Activated CD4-positive, alpha-beta memory T cell treated with anti-CD3 and anti-CD28 coated beads, Interleukin-2, amount 10 ng/mL, durations not matched to agents 7 days and 5 days (primary cell): ENCODE data around the gene SEMA6A. TPM values are rescaled to one million over a fixed set of nuclear protein-coding genes. Genes with fewer than 3 reads are reported as not detected.

ENCODE experiments used
- CTCF ChIA-PET: fragments of 350-600 bp; sonication (Branson Sonifier 250); formaldehyde crosslinking; loops from one replicate; lab custom pipeline; 2021; ENCODE audit warnings: antibody characterized with exemption, inconsistent platforms; lab: Charles Lee
- POLR2A ChIA-PET: fragments of 350-600 bp; sonication (Branson Sonifier 250); formaldehyde crosslinking; loops from one replicate; lab custom pipeline; 2021; ENCODE audit warnings: antibody characterized with exemption; lab: Charles Lee
- DNase-seq: peaks from one replicate; pipeline ENCODE4 v3.0.0-alpha.2; 2020
- H3K27ac Mint-ChIP-seq: one replicate; pipeline ENCODE4 v1.8.0; 2021; ENCODE audit warnings: mild to moderate bottlenecking, mixed read lengths
- H3K27me3 Mint-ChIP-seq: one replicate; pipeline ENCODE4 v1.8.0; 2021; ENCODE audit warnings: mixed read lengths
- H3K36me3 Mint-ChIP-seq: one replicate; pipeline ENCODE4 v1.8.0; 2021; ENCODE audit warnings: low read depth, mixed read lengths
- H3K4me1 Mint-ChIP-seq: one replicate; pipeline ENCODE4 v1.8.0; 2021; ENCODE audit warnings: mixed read lengths
- H3K4me3 Mint-ChIP-seq: one replicate; pipeline ENCODE4 v1.8.0; 2021; ENCODE audit warnings: mild to moderate bottlenecking, mixed read lengths
- H3K9me3 Mint-ChIP-seq: one replicate; pipeline ENCODE4 v1.8.0; 2021; ENCODE audit warnings: mixed read lengths
- total RNA-seq, 2 experiments: library from RNA; stranded (reverse); gene quantifications; one replicate each; pipeline ENCODE4 v1.2.3, GENCODE V29; 2021

SEMA6A gene
- total RNA-seq, 2 experiments from 2014 or later, result 0.13 TPM; not detected in 1

GRCh38 chr5:116415182-116415581, 159.4 kb downstream of the SEMA6A start:
- no peak for DNase-seq
- Mint-ChIP-seq H3K4me1 (no peaks in the 10 kb centered on the region), H3K27me3 (no peaks in the 10 kb centered on the region), H3K9me3 (peaks cover 2% of the 10 kb centered on the region), H3K27ac (no peak overlapping the region), H3K4me3 (no peak overlapping the region), H3K36me3 (no peaks in the 10 kb centered on the region)
- ChIA-PET CTCF (no interaction called here), POLR2A (no interaction called here)

GRCh38 chr5:116411101-116411571, 163.5 kb downstream of the SEMA6A start:
- Mint-ChIP-seq H3K4me1 (no peaks in the 10 kb centered on the region), H3K4me3 (no peak overlapping the region), H3K27ac (no peak overlapping the region), H3K36me3 (no peaks in the 10 kb centered on the region), H3K27me3 (no peaks in the 10 kb centered on the region), H3K9me3 (no peaks in the 10 kb centered on the region)
- no peak for DNase-seq
- ChIA-PET CTCF (no interaction called here), POLR2A (no interaction called here)

DNA sequence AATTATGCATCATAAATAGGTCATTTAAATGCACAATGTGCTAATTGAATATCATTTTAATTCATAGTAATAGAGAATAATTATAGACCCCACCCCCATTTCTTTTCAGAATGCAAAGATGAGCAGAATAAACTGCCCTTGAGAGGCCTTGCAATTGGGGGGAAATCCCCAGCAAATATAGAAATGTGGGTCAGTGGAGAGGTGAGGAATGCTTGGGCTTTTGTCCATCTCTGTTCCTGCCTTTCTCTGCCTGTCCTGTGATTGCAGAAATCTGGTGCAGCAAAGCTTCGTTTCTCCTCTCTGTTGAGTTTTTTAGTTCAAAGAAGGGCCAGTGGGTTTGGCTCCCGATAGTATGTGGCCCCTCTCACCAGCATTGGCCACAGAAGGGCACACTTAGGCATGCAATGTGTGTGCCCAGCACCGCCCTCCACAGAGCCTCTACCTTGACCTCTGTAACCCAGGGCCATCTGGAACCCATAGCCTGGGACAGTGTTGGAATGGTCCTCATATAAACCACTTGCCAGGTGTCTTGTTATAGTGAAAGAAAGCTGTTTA, 164.2 kb downstream of the SEMA6A start:
- Mint-ChIP-seq H3K4me3 (no peak overlapping the region), H3K9me3 (no peaks in the 10 kb centered on the region), H3K36me3 (no peaks in the 10 kb centered on the region), H3K4me1 (no peaks in the 10 kb centered on the region), H3K27ac (no peak overlapping the region), H3K27me3 (no peaks in the 10 kb centered on the region)
- no peak for DNase-seq
- ChIA-PET POLR2A (no interaction called here), CTCF (no interaction called here)

GRCh38 chr5:116409591-116410296, 164.9 kb downstream of the SEMA6A start:
- Mint-ChIP-seq H3K27me3 (no peaks in the 10 kb centered on the region), H3K9me3 (no peaks in the 10 kb centered on the region), H3K36me3 (no peaks in the 10 kb centered on the region), H3K27ac (no peak overlapping the region), H3K4me1 (no peaks in the 10 kb centered on the region), H3K4me3 (no peak overlapping the region)
- ChIA-PET POLR2A (no interaction called here), CTCF (no interaction called here)
- DNase-seq, result no peak

GRCh38 chr5:116406306-116407041, 168.1 kb downstream of the SEMA6A start:
- ChIA-PET CTCF (no interaction called here), POLR2A (no interaction called here)
- H3K36me3 Mint-ChIP-seq, result no peaks in the 10 kb centered on the region
- no peak overlapping the region for H3K27ac Mint-ChIP-seq
- no peaks in the 10 kb centered on the region for H3K9me3 Mint-ChIP-seq
- H3K4me3 Mint-ChIP-seq, result no peak overlapping the region
- H3K4me1 Mint-ChIP-seq, result no peaks in the 10 kb centered on the region
- DNase-seq, result no peak
- no peaks in the 10 kb centered on the region for H3K27me3 Mint-ChIP-seq

DNA sequence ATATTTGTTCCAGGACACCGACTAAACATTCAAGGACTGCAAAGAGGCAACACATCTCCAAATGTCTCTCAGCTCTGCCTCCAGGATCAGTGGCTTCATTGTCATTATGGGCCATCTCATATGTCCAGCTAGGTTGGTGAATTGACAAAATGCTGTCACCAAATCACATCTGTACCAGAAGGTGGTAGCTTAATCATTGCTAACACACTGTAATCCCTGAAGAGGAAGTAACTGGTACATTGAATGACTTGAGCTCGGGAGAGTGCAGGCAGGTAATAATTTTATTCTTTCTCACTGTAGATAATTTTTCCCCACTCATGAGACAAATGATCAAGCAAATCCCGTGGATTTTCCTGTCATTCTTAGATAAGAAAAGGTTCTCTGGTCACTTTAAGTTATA, 169.8 kb downstream of the SEMA6A start:
- DNase-seq, result no peak
- Mint-ChIP-seq H3K9me3 (no peaks in the 10 kb centered on the region), H3K36me3 (no peaks in the 10 kb centered on the region), H3K4me3 (no peak overlapping the region), H3K27me3 (no peaks in the 10 kb centered on the region), H3K27ac (no peak overlapping the region), H3K4me1 (no peaks in the 10 kb centered on the region)
- ChIA-PET POLR2A (no interaction called here), CTCF (no interaction called here)

DNA sequence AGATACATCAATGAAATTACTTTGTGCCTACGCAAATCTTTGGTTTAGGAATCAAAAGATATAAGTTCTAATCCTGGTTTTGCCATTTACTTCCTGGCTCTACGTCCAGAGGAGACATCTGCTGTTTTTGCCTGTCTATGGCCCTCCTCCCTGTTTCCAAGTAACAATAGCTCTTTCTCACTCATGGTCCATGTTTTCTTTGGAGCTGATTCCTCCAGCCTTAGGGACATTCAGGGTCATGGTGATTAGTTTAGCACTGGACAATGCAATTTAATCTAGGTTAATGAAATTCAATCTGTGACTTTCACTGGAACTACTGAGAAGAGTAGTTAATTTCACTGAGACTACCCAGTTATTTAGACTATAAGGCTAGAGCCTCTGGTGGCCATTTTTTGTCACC, 170.6 kb downstream of the SEMA6A start:
- ChIA-PET POLR2A (no interaction called here), CTCF (no interaction called here)
- no peak overlapping the region for H3K27ac Mint-ChIP-seq
- no peaks in the 10 kb centered on the region for H3K36me3 Mint-ChIP-seq
- DNase-seq, result no peak
- no peak overlapping the region for H3K4me3 Mint-ChIP-seq
- H3K9me3 Mint-ChIP-seq, result no peaks in the 10 kb centered on the region
- no peaks in the 10 kb centered on the region for H3K27me3 Mint-ChIP-seq
- H3K4me1 Mint-ChIP-seq, result no peaks in the 10 kb centered on the region

GRCh38 chr5:116402235-116402634, 172.4 kb downstream of the SEMA6A start:
- Mint-ChIP-seq H3K4me3 (no peak overlapping the region), H3K9me3 (no peaks in the 10 kb centered on the region), H3K36me3 (no peaks in the 10 kb centered on the region), H3K27ac (no peak overlapping the region), H3K4me1 (no peaks in the 10 kb centered on the region), H3K27me3 (no peaks in the 10 kb centered on the region)
- ChIA-PET CTCF (no interaction called here), POLR2A (no interaction called here)
- no peak for DNase-seq

DNA sequence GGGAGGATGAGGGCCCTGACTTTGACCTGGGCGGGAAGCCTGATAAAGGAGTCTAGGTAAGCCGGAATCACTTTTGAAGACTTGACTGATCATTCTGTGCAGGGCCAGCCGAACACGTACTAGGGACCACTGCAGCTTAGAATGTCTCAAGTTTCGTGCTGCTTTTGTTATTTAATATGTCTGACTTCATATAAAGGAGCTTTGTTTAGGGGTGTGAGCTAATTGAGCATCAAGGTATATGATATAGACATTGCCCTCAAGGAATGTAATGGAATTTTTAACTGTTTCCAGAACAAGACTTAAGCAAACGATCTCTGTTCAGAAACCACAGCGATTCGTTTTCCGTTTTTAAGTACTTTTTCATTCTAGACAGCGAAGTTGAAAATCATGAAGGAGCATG, 173.0 kb downstream of the SEMA6A start:
- POLR2A ChIA-PET, result no interaction called here
- H3K27ac Mint-ChIP-seq, result no peak overlapping the region
- DNase-seq, result no peak
- H3K9me3 Mint-ChIP-seq, result no peaks in the 10 kb centered on the region
- no peak overlapping the region for H3K4me3 Mint-ChIP-seq
- no peaks in the 10 kb centered on the region for H3K36me3 Mint-ChIP-seq
- H3K4me1 Mint-ChIP-seq, result no peaks in the 10 kb centered on the region
- no peaks in the 10 kb centered on the region for H3K27me3 Mint-ChIP-seq
- CTCF ChIA-PET, result no interaction called here

DNA sequence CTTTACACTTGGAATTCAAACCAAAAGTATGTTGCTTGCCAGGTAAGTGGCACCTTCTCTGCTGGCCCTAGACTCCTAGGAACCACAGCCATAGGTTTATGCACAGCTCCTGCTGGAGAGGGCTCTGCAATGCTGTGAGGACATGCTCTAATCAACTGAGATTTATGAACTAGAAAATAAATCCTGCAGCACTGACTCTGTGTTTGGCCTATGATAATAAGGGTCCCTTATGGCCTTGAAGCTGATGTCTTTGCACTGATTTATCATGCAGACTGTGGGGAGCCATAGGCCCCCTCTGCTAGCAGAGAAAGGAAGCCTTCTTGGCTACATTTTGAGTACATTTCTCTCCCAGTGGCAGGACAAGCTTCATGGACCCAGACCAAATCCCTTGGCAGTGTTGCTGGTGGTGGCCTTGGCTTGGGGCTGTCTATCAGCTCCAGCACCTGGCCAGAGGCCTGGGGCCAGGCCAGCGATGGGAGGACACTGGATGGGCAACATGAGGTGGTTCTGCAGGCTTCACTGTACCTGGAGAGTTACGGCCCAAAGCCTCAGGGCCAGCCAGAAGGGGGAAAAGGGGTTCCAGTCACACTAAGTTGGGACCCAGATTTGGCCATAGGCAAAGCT, 178.0 kb downstream of the SEMA6A start:
- DNase-seq, result no peak
- no peaks in the 10 kb centered on the region for H3K4me1 Mint-ChIP-seq
- POLR2A ChIA-PET, result no interaction called here
- H3K27me3 Mint-ChIP-seq, result no peaks in the 10 kb centered on the region
- no peak overlapping the region for H3K4me3 Mint-ChIP-seq
- no peaks in the 10 kb centered on the region for H3K9me3 Mint-ChIP-seq
- H3K27ac Mint-ChIP-seq, result no peak overlapping the region
- CTCF ChIA-PET, result no interaction called here
- H3K36me3 Mint-ChIP-seq, result no peaks in the 10 kb centered on the region

DNA sequence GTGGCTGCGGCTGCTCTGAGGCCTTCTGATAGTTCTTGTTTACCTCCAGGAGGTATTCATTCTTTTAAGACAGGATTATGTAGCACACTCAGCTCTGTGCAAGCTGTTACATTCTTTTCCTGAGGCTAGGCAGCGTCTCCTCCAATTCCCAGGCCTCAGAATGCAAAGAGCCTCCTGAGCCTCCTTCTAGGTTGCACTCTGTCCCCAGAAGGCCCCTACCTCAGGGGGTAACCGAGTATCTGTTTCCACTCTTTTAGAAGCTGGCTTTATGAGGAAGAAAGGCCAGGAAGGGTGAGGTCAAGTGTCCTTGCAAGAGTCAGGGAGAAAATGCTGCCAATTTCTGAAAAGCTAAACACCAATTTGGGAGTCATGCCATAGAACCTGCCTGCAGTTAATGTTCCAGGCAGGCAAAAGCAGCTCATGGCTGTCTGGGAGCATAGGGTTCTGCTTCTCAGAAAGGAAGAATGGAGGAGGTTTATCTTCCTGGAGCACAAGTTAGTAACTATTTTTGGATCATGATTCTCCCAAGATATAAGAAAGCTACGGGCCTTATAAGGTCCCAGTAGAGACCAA, 178.9 kb downstream of the SEMA6A start:
- no peak for DNase-seq
- H3K27me3 Mint-ChIP-seq, result no peaks in the 10 kb centered on the region
- no peak overlapping the region for H3K27ac Mint-ChIP-seq
- H3K4me1 Mint-ChIP-seq, result no peaks in the 10 kb centered on the region
- H3K9me3 Mint-ChIP-seq, result no peaks in the 10 kb centered on the region
- no peaks in the 10 kb centered on the region for H3K36me3 Mint-ChIP-seq
- POLR2A ChIA-PET, result no interaction called here
- CTCF ChIA-PET, result no interaction called here
- H3K4me3 Mint-ChIP-seq, result no peak overlapping the region

GRCh38 chr5:116395226-116395625, 179.4 kb downstream of the SEMA6A start:
- Mint-ChIP-seq H3K9me3 (no peaks in the 10 kb centered on the region), H3K36me3 (no peaks in the 10 kb centered on the region), H3K27me3 (no peaks in the 10 kb centered on the region), H3K4me1 (no peaks in the 10 kb centered on the region), H3K4me3 (no peak overlapping the region), H3K27ac (no peak overlapping the region)
- ChIA-PET POLR2A (no interaction called here), CTCF (no interaction called here)
- no peak for DNase-seq

DNA sequence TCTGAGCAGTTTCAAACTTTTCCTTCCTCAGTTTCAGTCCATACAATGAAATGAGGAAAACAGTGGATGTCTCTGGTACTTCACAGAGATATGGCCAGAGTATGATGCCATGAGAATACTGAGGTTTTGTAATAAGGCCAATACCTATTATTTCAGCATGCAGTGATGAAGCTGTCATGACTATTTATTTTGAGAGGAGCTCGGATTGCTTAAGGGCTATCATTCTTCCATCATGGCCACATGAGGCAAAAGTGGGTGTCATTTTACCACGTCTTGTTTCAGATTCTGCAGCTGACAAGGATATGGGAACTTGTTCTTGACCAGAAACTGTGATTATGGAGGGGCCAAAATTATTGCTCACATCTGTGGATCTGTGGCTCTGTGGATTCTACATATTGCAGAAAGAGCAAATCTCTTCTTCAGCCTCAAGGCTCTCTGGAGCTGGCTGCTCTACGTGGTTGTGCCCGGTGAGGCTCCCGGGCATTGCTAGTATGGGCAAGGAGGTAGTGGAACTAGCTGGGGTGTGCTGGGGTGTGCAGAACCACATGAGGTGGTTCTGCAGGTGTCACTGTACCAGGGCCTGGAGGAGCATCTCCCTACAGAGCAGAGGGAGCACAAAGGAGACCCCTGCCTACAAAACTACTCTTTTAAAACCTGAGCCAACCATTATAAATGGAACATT, 180.3 kb downstream of the SEMA6A start:
- H3K4me1 Mint-ChIP-seq, result no peaks in the 10 kb centered on the region
- H3K36me3 Mint-ChIP-seq, result no peaks in the 10 kb centered on the region
- CTCF ChIA-PET, result no interaction called here
- H3K27me3 Mint-ChIP-seq, result no peaks in the 10 kb centered on the region
- no peak for DNase-seq
- POLR2A ChIA-PET, result no interaction called here
- H3K9me3 Mint-ChIP-seq, result no peaks in the 10 kb centered on the region
- no peak overlapping the region for H3K27ac Mint-ChIP-seq
- no peak overlapping the region for H3K4me3 Mint-ChIP-seq
